COLO829 (cell line): Measurements from ENCODE around the gene UNC79.
"Not testable (repeated sequence)": the region's sequence is repeated elsewhere in the genome, so short reads cannot be mapped to it uniquely, and the experiment has no call there.

ENCODE experiments used
- DNase-seq: peaks from one replicate; pipeline ENCODE4 v3.0.0; 2012; ENCODE audit warnings: low spot score

Gene UNC79

DNA sequence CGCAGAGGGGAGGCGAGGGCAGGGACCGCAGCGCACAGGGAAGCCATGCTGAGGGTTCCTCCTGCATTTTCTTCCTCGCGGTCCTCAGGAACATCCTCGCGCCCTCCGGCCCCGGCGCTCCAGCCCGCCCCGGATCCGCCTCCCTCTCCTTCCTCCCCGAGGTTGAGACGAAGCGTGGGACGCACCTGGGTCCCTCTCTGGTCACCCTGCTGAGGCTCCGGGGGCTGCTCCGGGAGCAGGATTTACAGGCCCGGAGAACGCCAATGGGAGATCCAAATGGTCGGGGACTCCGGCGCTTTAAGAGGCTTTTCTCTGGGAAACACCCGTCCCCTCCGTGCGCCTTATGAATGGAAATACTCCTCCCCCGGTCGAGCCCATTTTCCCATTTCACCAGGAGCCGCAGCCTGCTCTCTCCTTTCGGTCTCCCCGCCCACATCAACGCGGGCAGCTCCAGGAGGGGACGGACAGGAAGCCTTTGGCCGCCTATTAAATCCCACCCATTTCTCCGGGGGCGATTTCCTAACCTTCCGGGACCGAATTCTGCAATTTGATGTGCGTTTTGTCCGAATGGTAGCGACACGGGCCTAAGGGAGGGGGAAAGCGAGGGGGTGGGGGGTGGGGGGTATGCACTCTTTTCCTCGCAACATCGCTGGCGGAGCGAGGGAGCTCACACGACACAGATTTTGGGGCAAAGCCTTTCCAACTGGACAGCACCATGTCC lies at the start of gene UNC79:
Gene UNC79, plus strand, starts transcription at position 625 of the 721 bp plus-strand sequence. Its CDS starts 91 bp downstream, at position 716.
- DNase-seq = no peak

DNA sequence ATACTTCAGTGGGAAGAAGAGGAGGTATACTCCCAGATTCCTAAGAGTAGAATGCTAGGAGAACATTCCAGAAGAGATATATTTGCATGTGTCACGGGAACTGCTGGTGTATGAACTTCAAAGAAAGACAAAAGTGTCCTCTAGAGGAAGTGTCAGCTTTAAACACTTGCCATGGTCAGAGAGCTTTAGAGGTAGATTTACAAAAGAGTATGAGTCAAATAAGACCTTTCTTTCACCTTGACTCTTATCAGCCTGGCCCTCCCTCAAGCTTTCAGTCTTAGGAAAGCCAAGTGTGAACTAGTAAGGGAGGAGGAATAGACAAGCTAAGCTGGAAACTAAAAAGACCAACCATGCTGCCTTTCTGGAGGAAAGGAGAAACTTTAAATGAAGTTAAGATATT lies 49.1 kb upstream of the UNC79 start:
- no peak for DNase-seq

GRCh38 chr14:93384256-93384655 lies 46.5 kb upstream of the UNC79 start:
- not testable (repeated sequence) for DNase-seq

GRCh38 chr14:93395231-93395630 lies 35.5 kb upstream of the UNC79 start:
- DNase-seq = no peak

DNA sequence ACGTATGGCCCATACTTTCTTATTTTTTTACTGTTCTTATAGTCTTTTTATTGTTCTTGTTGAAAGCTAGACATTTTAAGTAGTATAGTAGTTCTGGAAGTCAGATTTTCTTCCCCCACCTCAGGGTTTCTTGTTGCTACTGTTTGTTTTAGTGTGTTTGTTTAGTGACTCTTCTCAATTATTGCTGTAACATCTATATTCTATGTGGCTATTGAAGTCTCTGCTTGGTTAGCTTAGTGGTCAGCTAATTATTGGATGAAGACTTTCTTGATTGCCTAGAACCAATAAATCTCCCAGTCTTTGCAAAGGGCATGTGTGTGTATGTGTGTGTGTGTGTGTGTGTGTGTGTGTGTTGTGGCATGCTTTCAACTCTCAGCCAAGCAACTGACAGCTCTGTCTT lies 34.3 kb upstream of the UNC79 start:
- DNase-seq = no peak

GRCh38 chr14:93398491-93398890 lies 32.2 kb upstream of the UNC79 start:
- DNase-seq = no peak

DNA sequence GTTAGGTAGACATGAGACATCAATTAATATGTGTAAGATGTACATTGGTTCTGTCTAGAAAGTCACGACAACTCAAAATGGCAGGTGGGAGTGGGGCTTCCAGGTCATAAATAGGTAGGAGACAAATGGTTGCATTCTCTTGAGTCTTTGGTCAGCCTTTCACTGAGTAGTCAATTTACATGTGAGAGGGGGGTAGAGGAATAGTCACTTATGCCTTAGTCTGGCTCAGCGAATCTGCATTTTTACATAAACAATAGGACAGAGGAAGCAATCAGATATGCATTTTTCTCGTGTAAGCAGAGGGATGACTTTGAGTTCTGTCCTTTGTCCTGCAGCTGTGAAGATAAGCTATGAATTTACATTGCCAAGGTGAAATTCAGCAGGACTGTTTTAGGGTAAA lies 27.8 kb upstream of the UNC79 start:
- no peak for DNase-seq

- no peak for DNase-seq
Observed at GRCh38 chr14:93410021-93410420, 20.7 kb upstream of the UNC79 start.

GRCh38 chr14:93410893-93411292 lies 19.8 kb upstream of the UNC79 start:
- DNase-seq = no peak

DNA sequence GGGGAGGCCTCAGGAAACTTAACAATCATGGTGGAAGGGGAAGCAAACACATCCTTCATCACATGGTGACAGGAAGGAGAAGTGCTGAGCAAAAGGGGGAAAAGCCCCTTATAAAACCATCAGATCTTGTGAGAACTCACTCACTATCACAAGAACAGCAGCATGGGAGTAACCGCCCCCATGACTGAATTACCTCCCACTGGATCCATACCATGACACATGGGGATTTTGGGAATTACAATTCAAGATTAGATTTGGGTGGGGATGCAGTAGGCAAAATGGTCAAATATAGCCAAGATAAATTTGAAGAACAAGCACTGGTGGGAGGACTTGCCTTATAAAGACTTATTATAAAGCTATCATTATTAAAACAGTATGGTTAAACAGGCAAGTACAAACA lies 5.6 kb upstream of the UNC79 start:
- DNase-seq = not testable (repeated sequence)

- no peak for DNase-seq
Observed at GRCh38 chr14:93426750-93427149, 4.0 kb upstream of the UNC79 start.

GRCh38 chr14:93431036-93431670 lies 414 bp downstream of the UNC79 start:
- DNase-seq = peak; percentile 8

DNA sequence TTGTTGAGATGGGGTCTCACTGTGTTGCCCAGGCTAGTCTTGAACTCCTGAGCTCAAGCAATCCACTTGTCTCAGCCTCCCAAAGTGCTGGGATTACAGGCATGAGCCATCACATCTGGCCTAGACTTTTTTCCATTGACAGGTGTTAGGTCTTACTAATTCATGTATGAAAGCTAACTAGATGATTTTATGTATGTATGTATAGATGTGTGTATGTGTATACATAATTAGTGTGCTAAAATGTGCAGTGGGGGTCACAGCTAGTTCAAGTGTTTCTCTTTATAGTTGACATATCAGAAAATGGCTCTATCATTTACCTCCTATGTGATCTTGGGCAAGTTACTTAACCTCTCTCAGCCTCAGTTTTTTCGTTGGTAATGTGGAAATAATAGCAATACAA lies 23.5 kb downstream of the UNC79 start:
- no peak for DNase-seq

GRCh38 chr14:93456356-93456755 lies 25.6 kb downstream of the UNC79 start:
- DNase-seq = no peak

GRCh38 chr14:93458234-93458633 lies 27.5 kb downstream of the UNC79 start:
- no peak for DNase-seq

GRCh38 chr14:93462479-93462878 lies 31.7 kb downstream of the UNC79 start:
- DNase-seq = no peak

GRCh38 chr14:93464271-93464670 lies 33.5 kb downstream of the UNC79 start:
- no peak for DNase-seq

DNA sequence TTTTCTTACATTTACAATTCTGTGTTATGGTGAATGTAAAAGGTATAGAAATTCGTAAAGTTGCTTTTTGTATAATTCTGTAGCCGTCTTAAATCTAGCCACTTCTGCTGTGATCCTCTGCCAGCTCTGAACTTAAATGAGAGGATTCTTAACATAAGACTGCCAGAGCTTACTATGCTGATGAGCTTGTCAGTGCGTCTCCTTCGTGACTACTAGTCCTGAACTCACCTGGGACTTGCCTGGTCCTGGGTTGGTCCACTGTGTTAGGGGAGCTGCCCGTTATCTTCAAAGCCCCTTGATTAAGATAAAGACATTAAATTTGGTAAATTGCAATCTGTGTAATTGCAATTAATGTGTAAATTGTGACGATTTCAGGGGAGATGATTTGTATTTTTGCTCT lies 44.7 kb downstream of the UNC79 start:
- no peak for DNase-seq

DNA sequence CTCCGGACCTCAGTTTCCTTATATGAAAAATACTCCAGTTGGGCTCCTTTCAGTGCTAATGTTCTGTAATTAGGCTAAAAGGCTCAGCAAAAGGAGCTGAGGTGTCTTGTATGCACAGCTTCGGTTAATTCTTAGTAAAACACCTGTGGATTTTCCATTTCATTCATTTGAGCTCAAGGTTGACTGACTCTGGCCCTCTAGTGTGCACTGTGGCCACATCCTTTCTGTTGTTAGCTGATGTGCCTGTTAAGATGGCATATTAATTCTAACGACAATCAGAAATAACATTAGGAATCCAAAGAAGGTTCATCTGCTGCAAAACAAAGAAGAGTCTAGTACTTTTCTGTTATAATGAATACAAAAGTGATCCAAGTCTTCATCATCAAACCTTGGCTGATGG lies 45.6 kb downstream of the UNC79 start:
- no peak for DNase-seq

DNA sequence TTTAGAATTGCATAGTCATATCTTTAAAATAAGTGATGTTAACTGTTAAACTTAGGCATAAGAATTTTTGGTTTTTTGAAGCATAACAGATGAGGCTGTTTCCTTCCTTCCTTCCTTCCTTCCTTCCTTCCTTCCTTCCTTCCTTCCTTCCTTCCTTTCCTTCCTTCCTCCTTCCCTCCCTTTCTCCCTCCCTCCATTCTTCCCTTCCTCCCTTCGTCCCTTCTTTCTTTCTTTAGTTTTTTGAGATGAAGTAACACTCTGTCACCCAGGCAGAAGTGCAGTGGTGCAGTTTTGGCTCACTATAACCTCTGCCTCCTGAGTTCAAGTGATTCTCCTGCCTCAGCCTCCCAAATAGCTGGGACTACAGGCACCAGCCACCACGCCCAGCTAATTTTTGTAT lies 48.3 kb downstream of the UNC79 start:
- not testable (repeated sequence) for DNase-seq

DNA sequence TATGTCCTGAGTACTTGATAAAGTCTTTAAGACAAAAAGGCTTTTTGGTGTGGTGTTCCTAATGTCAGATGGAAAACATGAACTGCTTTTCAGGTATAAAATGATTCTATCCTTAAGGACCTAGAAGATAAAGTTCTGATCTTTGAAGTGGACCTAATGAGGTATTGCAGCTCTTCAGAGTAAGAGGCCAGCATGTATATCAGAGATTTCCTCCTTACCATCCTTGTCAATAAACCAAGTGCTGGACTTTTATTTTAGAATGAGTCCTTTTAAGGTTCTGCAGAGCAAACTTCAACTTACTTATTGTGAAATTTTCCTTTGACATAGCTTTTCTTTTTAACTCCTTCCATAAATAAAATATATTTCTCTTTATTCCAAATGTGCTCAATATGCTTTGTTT lies 50.1 kb downstream of the UNC79 start:
- no peak for DNase-seq

DNA sequence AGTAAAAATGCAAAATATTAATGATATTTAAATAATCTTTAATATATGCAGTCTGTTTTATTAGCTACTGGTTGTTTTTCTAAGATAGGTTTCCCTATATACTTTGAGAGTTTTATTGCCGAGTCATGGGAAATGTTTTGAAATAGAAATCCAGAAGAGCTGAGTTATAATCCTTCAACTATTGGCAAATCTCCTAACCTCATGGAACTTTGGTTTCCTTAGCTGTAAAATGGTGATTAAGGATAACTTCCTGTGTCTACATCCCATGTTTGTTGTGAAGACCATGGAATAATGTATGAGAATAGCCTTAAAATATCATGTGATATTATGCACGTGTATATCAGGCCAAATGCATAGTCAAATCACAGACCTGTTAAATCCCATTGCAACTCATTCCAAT lies 51.0 kb downstream of the UNC79 start:
- DNase-seq = no peak

DNA sequence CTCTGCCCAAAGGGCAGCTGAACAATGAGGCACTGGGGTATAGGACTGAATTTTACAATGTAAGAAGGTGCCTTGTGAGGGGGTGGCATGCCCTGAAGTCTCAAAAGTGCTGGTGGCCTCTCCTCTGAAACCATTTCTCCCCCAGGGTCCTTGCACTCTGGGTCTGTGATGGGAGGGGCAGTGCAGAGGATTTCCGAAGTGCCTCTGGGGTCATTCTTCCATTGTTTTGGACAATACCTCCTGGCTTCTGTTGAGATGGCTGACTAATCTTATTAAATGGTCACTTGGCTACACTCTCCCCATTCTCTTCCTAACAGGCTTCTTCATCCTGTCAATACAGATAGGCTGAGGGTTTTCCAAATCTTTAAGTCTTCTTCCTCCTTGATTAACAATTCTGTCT lies 59.3 kb downstream of the UNC79 start:
- DNase-seq = no peak

GRCh38 chr14:93493054-93493453 lies 62.3 kb downstream of the UNC79 start:
- no peak for DNase-seq
